Kidney epithelial cell (primary cell): ENCODE results near the gene NEURL3. TPM values are rescaled to one million over a fixed set of nuclear protein-coding genes. Genes with fewer than 3 reads are reported as not detected.

Experiments used
- DNase-seq: peaks from one replicate; pipeline ENCODE4 v3.0.0-alpha.2; 2010; ENCODE audit warnings: low read depth
- H3K27me3 ChIP-seq: 2 replicates; pipeline ENCODE4 v1.6.0; 2011; ENCODE audit warnings: low read length; ENCODE audit not compliant: control insufficient read depth, insufficient read depth
- H3K36me3 ChIP-seq: 2 replicates; pipeline ENCODE4 v1.5.1; 2011; ENCODE audit warnings: low read length; ENCODE audit not compliant: control insufficient read depth, insufficient read depth
- H3K4me3 ChIP-seq: 2 replicates; pipeline ENCODE4 v1.5.1; 2011; ENCODE audit warnings: low read depth, mild to moderate bottlenecking, control low read depth, low read length
- CTCF ChIP-seq: IDR thresholded peaks from 2 replicates; pipeline ENCODE4 v1.5.1; 2011; ENCODE audit warnings: mild to moderate bottlenecking, moderate library complexity, low read length, control low read depth, inconsistent platforms; ENCODE audit not compliant: insufficient read depth, poor library complexity, severe bottlenecking
- total RNA-seq: library from RNA; depleted of rRNA; stranded (reverse); fragments of >200 nt; gene quantifications from 2 replicates; pipeline ENCODE4 v1.2.3, GENCODE V29; 2015

The NEURL3 gene
- total RNA-seq, 1 donor from 2014 or later: 18.6 TPM

- H3K27me3 ChIP-seq: peaks cover 12% of the 10 kb centered on the region
These were observed 7.1 kb downstream of the NEURL3 start for GRCh38 chr2:96498021-96498431.

GRCh38 chr2:96495982-96496629, 9.1 kb downstream of the NEURL3 start:
- no peak overlapping the region for H3K4me3 ChIP-seq
- peaks cover 12% of the 10 kb centered on the region for H3K27me3 ChIP-seq
- DNase-seq: no peak
- TF ChIP-seq CTCF: no peak
- H3K36me3 ChIP-seq: no peaks in the 10 kb centered on the region

More at GRCh38 chr2:96498021-96498431, 7.1 kb downstream of the NEURL3 start:
- Histone ChIP-seq H3K36me3 (no peaks in the 10 kb centered on the region), H3K4me3 (no peak overlapping the region)
- DNase-seq: no peak
- TF ChIP-seq CTCF: no peak

- no peak for TF ChIP-seq CTCF
- H3K27me3 ChIP-seq: no peaks in the 10 kb centered on the region
These were observed 11.0 kb downstream of the NEURL3 start for GRCh38 chr2:96494188-96494587.

GRCh38 chr2:96493072-96493471, 12.1 kb downstream of the NEURL3 start:
- DNase-seq: peak; percentile 98

More at GRCh38 chr2:96494188-96494587, 11.0 kb downstream of the NEURL3 start:
- no peak overlapping the region for H3K4me3 ChIP-seq
- H3K36me3 ChIP-seq: no peaks in the 10 kb centered on the region
- no peak for DNase-seq

GRCh38 chr2:96491860-96492497, 13.2 kb downstream of the NEURL3 start:
- Histone ChIP-seq H3K36me3 (no peaks in the 10 kb centered on the region), H3K27me3 (no peaks in the 10 kb centered on the region), H3K4me3 (no peak overlapping the region)
- no peak for DNase-seq
- TF ChIP-seq CTCF: no peak

More at GRCh38 chr2:96493072-96493471, 12.1 kb downstream of the NEURL3 start:
- Histone ChIP-seq H3K36me3 (no peaks in the 10 kb centered on the region), H3K27me3 (no peaks in the 10 kb centered on the region), H3K4me3 (no peak overlapping the region)
- TF ChIP-seq CTCF: no peak
